H9 (cell line): ENCODE measurements around the gene TANK. TPM values are rescaled to one million over a fixed set of nuclear protein-coding genes. Genes with fewer than 3 reads are reported as not detected.

ENCODE experiments used
- DNase-seq: peaks from one replicate; pipeline ENCODE4 v3.0.0-alpha.2; 2017
- H2AFZ ChIP-seq: one replicate; pipeline ENCODE4 v1.6.1; 2013; ENCODE audit warnings: mild to moderate bottlenecking, low read length, control low read depth, moderate library complexity
- H2AK5ac ChIP-seq: 2 replicates; pipeline ENCODE4 v1.6.1; 2013; ENCODE audit warnings: low read length, control low read depth, mixed read lengths; ENCODE audit not compliant: insufficient read length
- H2BK120ac ChIP-seq: one replicate; pipeline ENCODE4 v1.6.1; 2013; ENCODE audit warnings: low read depth, mild to moderate bottlenecking, low read length, control low read depth, inconsistent platforms; ENCODE audit not compliant: poor library complexity, severe bottlenecking
- H2BK12ac ChIP-seq: 2 replicates; pipeline ENCODE4 v1.6.1; 2013; ENCODE audit warnings: low read length, control low read depth, mixed read lengths, low read depth; ENCODE audit not compliant: insufficient read length
- H2BK15ac ChIP-seq: 2 replicates; pipeline ENCODE4 v1.6.1; 2013; ENCODE audit warnings: low read depth, low read length, control low read depth
- H2BK20ac ChIP-seq: one replicate; pipeline ENCODE4 v1.6.1; 2013; ENCODE audit warnings: low read depth, mild to moderate bottlenecking, low read length, control low read depth, inconsistent platforms; ENCODE audit not compliant: poor library complexity, severe bottlenecking
- H2BK5ac ChIP-seq: 2 replicates; pipeline ENCODE4 v1.6.1; 2013; ENCODE audit warnings: low read length, control low read depth, mixed read lengths; ENCODE audit not compliant: insufficient read length
- H3K14ac ChIP-seq: 2 replicates; pipeline ENCODE4 v1.6.1; 2013; ENCODE audit warnings: low read length, control low read depth; ENCODE audit not compliant: insufficient read depth
- H3K18ac ChIP-seq: 2 replicates; pipeline ENCODE4 v1.6.1; 2013; ENCODE audit warnings: low read depth, mild to moderate bottlenecking, mixed read lengths, low read length, control low read depth; ENCODE audit not compliant: insufficient read length
- H3K23ac ChIP-seq: 2 replicates; pipeline ENCODE4 v1.6.1; 2013; ENCODE audit warnings: low read length, control low read depth, mixed read lengths, low read depth; ENCODE audit not compliant: insufficient read length
- H3K23me2 ChIP-seq: 2 replicates; pipeline ENCODE4 v1.6.1; 2013; ENCODE audit warnings: low read depth, mild to moderate bottlenecking, mixed read lengths, low read length, control low read depth; ENCODE audit not compliant: insufficient read length, poor library complexity, severe bottlenecking
- H3K27ac ChIP-seq: 2 replicates; pipeline ENCODE4 v1.5.1; 2013; ENCODE audit warnings: low read length, control low read depth, mixed read lengths, low read depth; ENCODE audit not compliant: insufficient read length
- H3K27me3 ChIP-seq: 2 replicates; pipeline ENCODE4 v1.6.1; 2013; ENCODE audit warnings: low read length, control low read depth, inconsistent platforms; ENCODE audit not compliant: insufficient read depth
- H3K4ac ChIP-seq: 2 replicates; pipeline ENCODE4 v1.6.1; 2013; ENCODE audit warnings: low read depth, mild to moderate bottlenecking, control low read depth, inconsistent platforms, low read length, moderate library complexity
- H3K4me1 ChIP-seq: 2 replicates; pipeline ENCODE4 v1.6.1; 2013; ENCODE audit warnings: low read length, control low read depth, inconsistent platforms; ENCODE audit not compliant: insufficient read depth
- H3K4me2 ChIP-seq: 2 replicates; pipeline ENCODE4 v1.6.1; 2013; ENCODE audit warnings: low read length, control low read depth, mixed read lengths; ENCODE audit not compliant: insufficient read length, insufficient read depth
- H3K56ac ChIP-seq: 2 replicates; pipeline ENCODE4 v1.6.1; 2013; ENCODE audit warnings: low read depth, mild to moderate bottlenecking, mixed read lengths, low read length, control low read depth; ENCODE audit not compliant: insufficient read length
- H3K79me1 ChIP-seq: 2 replicates; pipeline ENCODE4 v1.6.1; 2013; ENCODE audit warnings: low read depth, mild to moderate bottlenecking, moderate library complexity, low read length, control low read depth, inconsistent platforms; ENCODE audit not compliant: insufficient read depth, poor library complexity, severe bottlenecking
- H3K79me2 ChIP-seq: 2 replicates; pipeline ENCODE4 v1.6.1; 2013; ENCODE audit warnings: low read length, control low read depth, inconsistent platforms; ENCODE audit not compliant: insufficient read depth
- H3K9ac ChIP-seq: 2 replicates; pipeline ENCODE4 v1.6.1; 2013; ENCODE audit warnings: low read length, control low read depth, mixed read lengths; ENCODE audit not compliant: insufficient read length; ENCODE audit errors: extremely low read depth
- H3K9me3 ChIP-seq: one replicate; pipeline ENCODE4 v1.6.1; 2013; ENCODE audit warnings: low read depth, low read length, inconsistent platforms; ENCODE audit not compliant: control insufficient read depth
- H3T11ph ChIP-seq: one replicate; pipeline ENCODE4 v1.6.1; 2013; ENCODE audit warnings: mild to moderate bottlenecking, low read length, control low read depth, inconsistent platforms
- H4K20me1 ChIP-seq: one replicate; pipeline ENCODE4 v1.6.1; 2013; ENCODE audit not compliant: control insufficient read depth, insufficient read length, insufficient read depth
- H4K5ac ChIP-seq: 2 replicates; pipeline ENCODE4 v1.6.1; 2013; ENCODE audit warnings: low read depth, mild to moderate bottlenecking, mixed read lengths, low read length, control low read depth; ENCODE audit not compliant: insufficient read length
- H4K8ac ChIP-seq: replicated peaks from 2 replicates; pipeline ENCODE4 v1.6.1; 2013; ENCODE audit warnings: low read length, control low read depth, mixed read lengths, low read depth; ENCODE audit not compliant: insufficient read length
- H4K91ac ChIP-seq: 2 replicates; pipeline ENCODE4 v1.6.1; 2013; ENCODE audit warnings: low read depth, mild to moderate bottlenecking, moderate library complexity, mixed read lengths, low read length, control low read depth; ENCODE audit not compliant: insufficient read length
- H3K27ac Mint-ChIP-seq, 3 experiments: 2 replicates in 2 of 3; 3 replicates in 1 of 3; pipeline ENCODE4 v1.8.0; 2020 to 2021; ENCODE audit warnings: mixed read lengths in 3 of 3, mild to moderate bottlenecking in 1 of 3, moderate library complexity in 1 of 3
- H3K27me3 Mint-ChIP-seq: 2 replicates; pipeline ENCODE4 v1.8.0; 2021; ENCODE audit warnings: low read depth, mild to moderate bottlenecking, moderate library complexity, mixed read lengths
- H3K36me3 Mint-ChIP-seq, 3 experiments: 2 replicates in 2 of 3; 3 replicates in 1 of 3; pipeline ENCODE4 v1.8.0; 2020 to 2021; ENCODE audit warnings: low read depth in 3 of 3, mixed read lengths in 3 of 3; ENCODE audit not compliant: insufficient read depth in 1 of 3
- H3K4me1 Mint-ChIP-seq, 2 experiments: 2 replicates each; pipeline ENCODE4 v1.8.0; 2020; ENCODE audit warnings: mixed read lengths in 2 of 2
- H3K4me3 Mint-ChIP-seq, 2 experiments: 2 replicates in 1 of 2; 3 replicates in 1 of 2; pipeline ENCODE4 v1.8.0; 2020 to 2021; ENCODE audit warnings: mild to moderate bottlenecking in 2 of 2, mixed read lengths in 2 of 2, moderate library complexity in 1 of 2
- H3K9me3 Mint-ChIP-seq, 2 experiments: 2 replicates in 1 of 2; 3 replicates in 1 of 2; pipeline ENCODE4 v1.8.0; 2020; ENCODE audit warnings: mild to moderate bottlenecking in 2 of 2, mixed read lengths in 2 of 2, moderate library complexity in 1 of 2
- WGBS: extraction: QIAGEN DNeasy Blood & Tissue Kit; methylation state at CpG from one replicate; pipeline ENCODE4 v1.1.7; 2013; ENCODE audit warnings: missing lambda C conversion rate, low lambda C conversion rate, mixed read lengths; ENCODE audit not compliant: insufficient read length; ENCODE audit errors: extremely low coverage; 5-methylcytosine and 5-hydroxymethylcytosine counted together
- total RNA-seq: library from RNA; stranded (reverse); gene quantifications from 2 replicates; pipeline ENCODE4 v1.2.1, GENCODE V29; 2021
- TF ChIP-seq, protein P1 (sequence below): fragments of 200-600 bp; sonication (generic); conservative IDR thresholded peaks from 3 replicates; pipeline ENCODE4 v1.8.0; 2021; ENCODE audit warnings: antibody characterized with exemption, mild to moderate bottlenecking

The TANK gene
- total RNA-seq, 1 experiment from 2014 or later, result 23.9 TPM

DNA sequence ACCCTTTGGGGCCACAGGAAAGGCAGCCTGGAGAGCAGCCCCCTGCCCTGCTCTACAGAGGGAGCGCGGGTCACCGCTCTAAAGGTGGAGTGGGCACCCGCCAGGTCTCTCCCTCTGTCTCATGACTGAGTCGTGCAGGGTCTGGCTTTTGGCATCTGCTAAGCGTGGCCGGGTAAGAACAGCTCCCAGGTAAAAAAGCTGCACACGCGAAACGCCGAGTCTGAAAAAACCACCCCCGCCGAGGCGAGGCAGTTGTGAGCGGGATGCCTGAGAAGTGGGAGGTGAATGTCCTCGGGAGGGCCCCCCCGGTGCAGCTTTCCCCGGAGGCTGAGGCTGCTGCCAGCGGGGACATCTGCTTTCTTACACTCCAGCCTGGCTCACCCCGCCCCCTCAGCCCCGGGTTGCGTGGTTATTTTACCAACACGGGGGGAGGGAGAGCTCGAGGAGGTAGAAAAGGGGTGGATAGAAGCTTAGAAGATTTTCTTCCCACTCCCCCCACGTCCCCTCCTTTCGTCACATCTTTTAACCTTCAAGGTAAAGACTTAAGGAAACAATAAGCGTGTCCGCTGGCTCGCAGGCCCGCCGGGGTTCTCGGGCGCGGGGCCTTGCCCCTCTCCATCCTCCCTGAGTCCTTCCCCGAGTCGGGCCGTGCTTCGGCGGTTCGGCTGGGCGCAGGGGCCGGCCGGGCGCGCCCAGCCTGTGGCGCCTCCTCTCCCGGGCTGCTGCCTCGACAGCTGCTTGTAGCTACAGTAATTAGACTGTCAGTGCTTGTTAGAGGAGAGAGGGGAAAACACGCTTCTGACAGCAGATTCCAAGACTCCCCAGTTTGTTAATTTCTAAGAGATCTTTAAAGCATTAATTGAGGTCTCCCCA, 77.4 kb downstream of the TANK start:
- Histone ChIP-seq H2BK5ac (no peak overlapping the region), H4K91ac (no peak overlapping the region), H3K9me3 (no peaks in the 10 kb centered on the region), H2BK20ac (no peak overlapping the region), H3K14ac (no peak overlapping the region), H4K5ac (no peak overlapping the region), H3K27me3 (no peaks in the 10 kb centered on the region; the same call in 1 of the 2 replicates), H2AK5ac (no peak overlapping the region), H3K79me2 (no peaks in the 10 kb centered on the region), H2BK15ac (no peak overlapping the region), H3K23me2 (peaks cover 24% of the 10 kb centered on the region), H4K20me1 (no peaks in the 10 kb centered on the region), H3K79me1 (no peaks in the 10 kb centered on the region), H3K56ac (no peak overlapping the region), H4K8ac (no peak overlapping the region), H3K4ac (no peak overlapping the region), H3K18ac (no peak overlapping the region), H3K23ac (no peak overlapping the region), H2AFZ (no peak overlapping the region), H3K4me2 (peak overlapping the region; percentile 32), H2BK120ac (no peak overlapping the region), H3K27ac (no peak overlapping the region), H2BK12ac (no peak overlapping the region), H3K9ac (no peak overlapping the region), H3K4me1 (no peaks in the 10 kb centered on the region), H3T11ph (no peak overlapping the region)
- TF ChIP-seq, protein P1, sequence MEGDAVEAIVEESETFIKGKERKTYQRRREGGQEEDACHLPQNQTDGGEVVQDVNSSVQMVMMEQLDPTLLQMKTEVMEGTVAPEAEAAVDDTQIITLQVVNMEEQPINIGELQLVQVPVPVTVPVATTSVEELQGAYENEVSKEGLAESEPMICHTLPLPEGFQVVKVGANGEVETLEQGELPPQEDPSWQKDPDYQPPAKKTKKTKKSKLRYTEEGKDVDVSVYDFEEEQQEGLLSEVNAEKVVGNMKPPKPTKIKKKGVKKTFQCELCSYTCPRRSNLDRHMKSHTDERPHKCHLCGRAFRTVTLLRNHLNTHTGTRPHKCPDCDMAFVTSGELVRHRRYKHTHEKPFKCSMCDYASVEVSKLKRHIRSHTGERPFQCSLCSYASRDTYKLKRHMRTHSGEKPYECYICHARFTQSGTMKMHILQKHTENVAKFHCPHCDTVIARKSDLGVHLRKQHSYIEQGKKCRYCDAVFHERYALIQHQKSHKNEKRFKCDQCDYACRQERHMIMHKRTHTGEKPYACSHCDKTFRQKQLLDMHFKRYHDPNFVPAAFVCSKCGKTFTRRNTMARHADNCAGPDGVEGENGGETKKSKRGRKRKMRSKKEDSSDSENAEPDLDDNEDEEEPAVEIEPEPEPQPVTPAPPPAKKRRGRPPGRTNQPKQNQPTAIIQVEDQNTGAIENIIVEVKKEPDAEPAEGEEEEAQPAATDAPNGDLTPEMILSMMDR, result no peak
- no peaks in the 10 kb centered on the region; a peak in 1 of 5 replicates for H3K9me3 Mint-ChIP-seq
- WGBS, result no CpG with 5 or more reads among the region's 49 CpGs
- peaks cover 52% of the 10 kb centered on the region for H3K27me3 Mint-ChIP-seq
- DNase-seq, result peak; percentile 41
- no peaks in the 10 kb centered on the region; a peak in 1 of 7 replicates for H3K36me3 Mint-ChIP-seq
- H3K4me3 Mint-ChIP-seq, result peak overlapping the region; percentile 72 to 90
- H3K4me1 Mint-ChIP-seq, result peaks cover 17 to 21% of the 10 kb centered on the region in 2 experiments
- no peak overlapping the region; a peak in 1 of 7 replicates for H3K27ac Mint-ChIP-seq
